ENCODE results near the gene URB1.
"Not testable (repeated sequence)": the region's sequence is repeated elsewhere in the genome, so short reads cannot be mapped to it uniquely, and the experiment has no call there.

Gene URB1

DNA sequence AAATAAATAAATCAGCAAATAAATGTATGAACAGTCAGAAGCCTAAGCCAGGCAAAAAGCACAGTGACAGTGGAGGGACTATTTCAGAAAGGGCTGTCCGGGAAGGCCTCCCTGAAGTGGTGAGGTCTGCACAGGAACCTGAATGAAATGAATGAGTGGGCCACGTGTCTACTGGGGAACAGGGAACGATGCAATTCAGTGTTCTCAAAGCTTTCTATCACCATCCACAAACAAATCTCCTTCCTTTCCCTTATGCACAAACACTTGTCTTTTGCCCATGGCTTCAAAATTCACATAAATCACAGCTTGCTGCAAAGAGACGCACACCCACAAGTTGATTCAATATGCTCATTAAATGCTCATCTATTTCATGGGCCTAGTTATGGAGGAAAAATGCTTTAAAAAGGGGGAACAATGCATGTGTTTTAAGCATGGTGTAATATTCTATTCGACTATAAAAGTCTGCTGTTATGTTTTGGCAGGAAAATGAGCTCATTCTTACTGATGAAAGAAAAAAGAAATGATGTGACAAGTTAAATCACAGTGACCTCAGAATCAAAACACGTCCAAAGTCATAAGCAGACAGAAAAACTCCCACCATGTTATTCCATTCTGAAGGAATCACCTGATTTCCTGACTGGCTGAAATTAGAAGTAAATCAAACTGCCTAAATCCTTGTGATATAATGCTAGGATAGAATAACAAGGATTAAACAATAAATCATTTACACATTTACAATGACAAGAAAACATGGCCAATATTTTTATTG lies 21.6 kb downstream of the URB1 start:
- no peak for DNase-seq (ENCODE audit: low spot score)

DNA sequence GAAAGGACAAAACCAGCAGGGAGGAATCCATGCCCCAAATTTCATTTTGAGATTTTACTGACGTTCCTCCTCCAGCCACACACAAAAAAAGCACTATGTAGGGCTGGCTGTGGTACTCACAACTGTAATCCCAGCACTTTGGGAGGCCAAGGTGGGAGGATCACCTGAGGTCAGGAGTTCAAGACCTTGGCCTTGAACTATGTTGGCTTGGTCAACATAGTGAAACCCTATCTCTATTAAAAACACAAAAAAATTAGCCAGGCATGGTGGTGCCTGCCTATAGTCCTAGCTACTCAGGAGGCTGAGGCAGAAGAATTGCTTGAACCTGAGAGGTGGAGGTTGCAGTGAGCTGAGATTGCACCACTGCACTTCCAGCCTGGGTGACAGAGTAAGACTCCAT lies 23.9 kb downstream of the URB1 start:
- DNase-seq (ENCODE audit: low spot score), result not testable (repeated sequence)

DNA sequence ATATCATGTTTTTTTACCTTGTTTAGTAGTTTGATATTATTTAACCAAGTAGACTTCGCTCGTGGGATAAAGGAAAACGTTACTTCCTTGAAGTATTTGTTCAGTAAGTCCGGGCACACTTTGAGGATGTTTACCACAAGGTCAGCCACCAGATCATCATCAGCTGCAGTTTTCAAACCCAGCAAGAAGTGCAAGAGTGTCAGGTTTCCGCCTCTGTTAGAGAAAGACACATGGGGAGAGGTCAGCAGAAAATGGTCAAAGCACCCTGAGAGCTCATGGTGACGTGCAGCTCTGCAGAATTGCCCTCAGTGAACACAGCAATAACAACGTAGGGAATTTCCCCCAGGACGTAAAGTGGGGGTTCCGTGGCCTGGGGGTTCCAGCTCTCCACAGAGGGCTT lies 24.4 kb downstream of the URB1 start:
- DNase-seq (ENCODE audit: low spot score), result no peak

DNA sequence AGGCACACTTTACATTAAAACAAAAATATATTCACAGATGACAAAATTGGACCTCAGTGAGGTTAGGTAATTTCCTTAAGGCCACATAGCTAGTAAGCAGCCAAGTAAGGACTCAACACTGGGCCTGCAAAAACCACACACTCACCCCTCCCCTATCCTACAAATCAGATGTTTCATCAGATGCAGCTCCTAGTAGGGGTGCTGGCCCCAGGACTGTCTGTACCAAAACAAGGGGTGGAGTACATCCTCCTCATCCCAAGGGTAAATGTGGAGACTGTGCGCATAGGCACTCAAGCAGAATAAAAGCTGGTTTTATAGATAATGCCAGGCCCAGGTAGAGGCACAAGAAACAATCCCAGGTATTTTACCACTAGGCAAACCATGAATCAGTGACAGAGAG lies 25.7 kb downstream of the URB1 start:
- DNase-seq (ENCODE audit: low spot score), result no peak

DNA sequence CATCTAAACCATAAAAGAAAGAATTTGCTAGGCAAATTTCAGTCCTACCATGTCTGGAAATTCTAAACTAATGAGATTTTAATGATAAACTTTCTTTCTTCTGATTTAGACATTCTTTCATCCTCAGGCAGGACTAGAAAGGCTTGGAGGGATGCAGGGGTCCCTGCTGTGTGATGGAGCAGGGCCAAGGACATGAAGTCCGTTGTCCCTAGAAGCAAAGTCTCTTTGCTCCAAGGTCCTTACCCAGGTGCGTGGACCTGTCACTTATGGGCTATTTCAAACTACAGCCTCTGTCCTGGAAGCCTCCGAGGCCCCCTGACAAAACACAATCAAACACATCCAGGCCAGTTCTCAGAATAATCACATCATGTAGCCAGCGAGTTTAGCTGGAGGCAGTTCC lies 26.6 kb downstream of the URB1 start:
- DNase-seq (ENCODE audit: low spot score), result no peak

DNA sequence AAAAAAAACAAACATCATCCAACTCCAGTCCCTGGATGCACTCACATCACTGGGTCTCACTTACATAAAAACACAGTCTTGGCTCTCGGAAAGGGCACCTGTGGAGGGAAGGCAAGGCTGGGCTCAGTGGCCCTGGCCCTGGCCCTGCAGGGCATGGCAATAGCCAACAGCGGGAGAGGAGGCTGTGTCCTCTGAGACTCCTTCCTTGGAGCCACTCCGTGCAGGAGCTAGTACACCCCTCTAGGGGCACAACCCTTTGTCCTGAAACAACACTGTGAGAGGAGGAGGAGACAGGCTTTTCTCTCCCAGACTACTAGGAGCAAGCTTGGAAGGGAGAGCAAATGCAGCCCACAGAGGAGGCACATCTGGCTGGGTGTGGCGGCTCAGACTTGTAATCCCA lies 28.0 kb downstream of the URB1 start:
- DNase-seq (ENCODE audit: low spot score), result no peak

DNA sequence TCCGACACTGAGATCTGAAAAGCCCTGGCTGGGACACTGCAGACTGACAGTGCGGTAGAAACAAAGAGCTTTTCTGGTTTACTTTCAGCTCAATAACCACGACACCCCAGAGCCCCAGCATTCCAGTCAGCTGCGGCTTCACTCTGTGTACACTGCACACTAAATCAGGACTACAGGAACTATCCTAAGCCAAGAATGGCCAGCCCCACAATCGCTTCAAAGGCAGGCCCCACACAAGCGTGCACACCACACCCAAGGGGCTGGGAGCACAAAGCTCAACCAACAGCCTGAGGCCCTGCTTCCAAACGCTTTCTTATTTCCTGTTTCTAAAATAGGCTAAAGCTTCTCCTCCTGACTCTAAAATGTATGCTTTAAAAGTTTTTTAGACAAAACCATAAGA lies 28.4 kb downstream of the URB1 start:
- no peak for DNase-seq (ENCODE audit: low spot score)

DNA sequence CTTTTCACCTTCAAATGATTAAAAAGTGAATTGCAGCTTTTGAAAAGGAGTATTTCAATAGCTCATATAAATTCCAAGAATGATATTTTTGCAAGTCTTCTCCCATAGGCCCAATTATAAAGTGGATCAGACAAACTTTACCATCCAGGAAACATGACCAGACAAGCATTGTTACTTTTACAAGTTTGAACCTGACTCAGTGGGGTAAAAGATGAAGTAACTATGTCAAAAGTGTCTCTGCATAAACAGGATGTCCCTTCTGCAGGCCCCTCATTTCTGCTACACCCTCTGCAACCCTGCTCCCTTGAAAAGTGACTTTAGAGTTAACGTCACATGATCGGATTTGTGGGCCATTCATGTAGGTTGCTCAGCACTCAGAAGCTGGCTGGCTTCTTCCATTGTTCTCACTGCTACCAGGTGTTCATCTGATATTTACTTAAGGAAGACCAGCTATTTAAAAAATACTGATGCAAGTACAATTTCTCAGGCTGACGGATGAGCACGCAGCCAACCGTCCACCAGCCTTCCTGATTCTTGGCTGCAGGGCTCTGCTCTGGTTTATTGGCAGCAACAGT lies 32.3 kb downstream of the URB1 start:
- DNase-seq (ENCODE audit: low spot score), result no peak

DNA sequence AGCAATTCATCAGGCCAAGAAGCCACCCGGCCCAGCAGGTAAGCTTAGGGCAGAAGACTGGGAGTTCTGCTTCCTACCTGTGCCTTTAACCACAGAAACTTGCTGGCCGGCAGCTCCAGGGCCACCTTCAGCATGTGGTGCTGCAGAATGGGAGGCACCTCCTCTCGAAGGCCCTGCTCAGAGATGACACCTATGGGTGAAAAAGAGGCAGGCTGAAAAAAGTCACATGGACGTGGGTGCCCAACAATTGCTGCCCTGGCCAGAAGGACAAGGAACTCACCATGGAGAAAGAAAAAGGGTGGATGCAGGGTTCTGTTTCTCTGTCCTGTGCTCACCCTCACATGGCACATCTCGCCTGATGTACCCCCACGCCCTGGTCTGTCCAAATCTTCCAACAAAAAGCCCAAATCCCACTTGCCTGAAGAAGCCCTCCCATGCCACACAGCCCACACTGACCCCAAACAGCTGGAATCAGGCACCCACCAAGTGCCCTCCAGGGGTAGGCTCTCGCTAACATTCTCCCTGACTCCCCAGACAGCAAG lies 33.0 kb downstream of the URB1 start:
- DNase-seq (ENCODE audit: low spot score), result no peak

DNA sequence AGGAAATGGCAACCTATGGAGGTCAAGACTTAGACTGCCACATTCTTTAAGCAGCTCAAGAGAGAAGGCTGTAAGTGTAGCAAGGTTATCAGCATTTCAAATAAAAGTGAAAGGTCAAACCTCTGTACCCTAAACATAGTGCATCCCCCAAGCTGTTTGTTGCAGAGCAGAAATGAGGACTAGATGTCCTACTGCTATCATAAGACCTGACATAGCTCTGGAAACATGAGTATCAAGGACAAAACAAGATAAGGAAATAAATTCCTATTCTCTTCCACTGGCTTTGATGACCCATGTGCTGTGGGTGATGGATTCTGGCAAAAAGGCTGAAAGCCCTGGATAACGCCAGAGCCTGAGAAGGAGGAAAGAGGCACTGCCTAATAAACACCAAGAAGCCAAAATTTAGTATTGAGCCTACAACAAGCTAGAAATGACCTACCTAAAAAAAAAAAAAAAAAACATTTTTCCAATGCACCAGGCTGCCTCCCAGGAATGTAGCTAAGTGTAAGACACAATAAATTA lies 35.9 kb downstream of the URB1 start:
- no peak for DNase-seq (ENCODE audit: low spot score)

DNA sequence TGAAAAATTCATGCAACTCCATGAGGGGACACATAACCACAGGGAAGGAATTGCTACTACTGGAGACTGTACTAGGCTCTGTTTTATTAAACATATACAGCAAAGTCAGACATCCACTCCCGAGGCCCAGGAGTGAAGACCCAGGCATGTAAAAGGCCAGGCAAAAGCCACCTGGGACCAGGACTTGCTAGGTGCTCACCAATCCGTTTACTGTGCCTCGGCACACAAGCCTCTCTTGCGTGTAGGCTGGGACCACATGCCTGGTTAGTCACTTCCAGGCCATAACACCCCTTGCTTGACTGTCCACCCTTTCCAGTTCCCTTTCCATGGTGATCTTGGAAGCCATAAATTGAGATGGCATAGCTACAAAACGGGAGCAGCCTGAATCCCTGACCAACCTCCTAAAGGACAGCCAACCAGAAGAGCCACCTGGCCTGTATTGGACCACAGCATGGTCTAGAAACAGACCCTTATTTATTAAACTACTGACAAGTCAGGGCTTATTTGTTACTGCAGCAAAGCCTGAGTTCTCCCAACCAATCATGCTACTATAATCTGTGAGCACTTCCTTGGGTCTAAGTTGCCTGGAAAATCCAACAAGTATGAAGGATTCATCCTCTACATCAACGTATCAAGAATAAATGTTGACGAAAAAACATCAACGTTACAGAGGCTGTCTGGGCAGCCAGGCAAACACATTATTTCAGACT lies 39.7 kb downstream of the URB1 start:
- DNase-seq (ENCODE audit: low spot score), result no peak

DNA sequence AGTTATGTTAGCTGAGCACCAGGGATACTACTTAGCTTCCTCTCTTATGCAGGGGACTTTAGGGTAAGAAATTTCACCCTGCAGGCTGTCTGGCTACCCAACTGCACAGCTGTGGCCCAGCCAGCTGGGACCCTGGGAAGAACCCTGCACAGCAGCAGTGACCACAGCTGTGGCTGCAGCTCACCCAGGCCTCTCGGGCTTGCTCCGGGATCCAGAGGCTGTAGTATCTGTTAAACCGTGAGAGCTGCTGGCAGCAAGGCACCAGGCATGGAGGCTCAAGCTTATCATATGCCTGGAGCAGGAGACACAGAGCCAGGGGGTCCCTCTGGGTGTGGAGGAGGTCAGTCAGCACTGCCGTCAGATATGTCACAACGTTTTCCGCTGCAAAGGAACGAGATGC lies 40.3 kb downstream of the URB1 start:
- no peak for DNase-seq (ENCODE audit: low spot score)

DNA sequence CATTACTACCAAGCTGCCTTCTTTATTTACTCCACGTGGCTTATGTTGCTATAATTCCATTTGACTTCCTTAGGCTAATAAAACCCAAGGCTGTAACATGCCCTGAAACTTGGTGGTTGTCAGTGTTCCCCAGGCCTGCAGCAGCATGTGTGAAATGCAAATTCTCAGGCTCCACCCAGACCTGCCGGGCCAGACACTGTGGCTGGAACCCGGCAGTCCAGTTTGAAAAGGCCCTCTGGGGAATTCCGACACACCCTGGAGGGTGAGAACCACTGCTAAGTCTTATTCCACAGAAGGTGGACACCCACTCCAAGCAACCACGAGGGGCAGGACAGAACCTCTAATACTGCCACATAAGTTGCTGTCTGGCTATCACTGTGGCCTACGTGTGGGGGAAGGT lies 41.4 kb downstream of the URB1 start:
- no peak for DNase-seq (ENCODE audit: low spot score)

DNA sequence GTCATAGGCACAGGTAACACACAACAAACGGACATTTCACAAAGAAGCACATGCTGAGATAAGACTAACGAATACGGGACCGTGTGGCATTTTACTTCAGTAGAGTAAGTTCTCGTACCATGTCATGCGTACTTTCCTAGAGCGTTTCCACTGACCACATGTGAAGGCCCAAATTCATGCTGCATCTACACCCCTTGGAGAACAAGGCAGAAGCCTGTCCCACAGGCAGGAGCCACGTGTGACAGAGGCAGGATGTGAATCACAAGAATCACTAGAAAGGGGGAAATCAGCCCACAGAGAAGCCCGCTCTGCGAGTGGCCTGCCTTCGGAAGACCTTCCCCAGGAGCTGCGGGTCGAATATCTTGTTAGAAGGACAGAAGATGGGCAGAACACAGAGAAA lies 41.8 kb downstream of the URB1 start:
- DNase-seq (ENCODE audit: low spot score), result no peak

DNA sequence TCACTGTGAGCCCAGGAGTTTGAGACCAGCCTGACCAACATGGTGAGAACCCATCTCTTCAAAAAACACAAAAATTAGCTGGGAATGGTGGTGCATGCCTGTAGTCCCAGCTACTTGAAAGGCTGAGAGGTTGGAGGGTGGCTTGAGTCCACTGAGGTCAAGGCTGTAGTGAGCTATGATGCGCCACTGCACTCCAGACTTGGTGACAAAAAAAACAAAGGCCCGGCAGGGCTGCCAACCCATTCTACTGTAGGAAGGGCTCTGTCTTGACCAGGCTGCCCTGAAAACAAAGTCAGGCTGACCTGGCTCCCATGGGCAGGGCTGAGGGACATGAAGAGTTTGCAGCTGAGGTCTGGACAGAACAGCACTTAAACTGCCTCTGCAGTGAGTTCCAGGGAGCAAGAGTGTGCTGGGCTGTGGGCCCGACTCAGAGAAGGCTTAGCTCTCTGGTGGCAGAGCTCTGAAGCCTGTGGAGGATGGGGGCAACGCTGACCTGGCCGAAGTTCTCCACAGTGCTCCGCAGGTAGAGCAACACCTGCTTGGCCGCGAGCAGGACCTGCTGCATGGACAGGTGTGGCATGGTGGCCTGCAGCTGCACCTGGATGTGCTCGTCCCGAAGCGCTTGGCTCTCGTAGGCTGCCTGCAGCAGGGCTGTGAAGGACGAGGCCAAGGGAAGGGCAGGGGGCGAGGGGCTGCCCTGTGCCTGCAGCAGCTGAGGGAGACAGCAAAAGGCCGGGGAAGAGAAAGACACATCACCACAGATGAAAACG lies 42.4 kb downstream of the URB1 start:
- no peak for DNase-seq (ENCODE audit: low spot score)

DNA sequence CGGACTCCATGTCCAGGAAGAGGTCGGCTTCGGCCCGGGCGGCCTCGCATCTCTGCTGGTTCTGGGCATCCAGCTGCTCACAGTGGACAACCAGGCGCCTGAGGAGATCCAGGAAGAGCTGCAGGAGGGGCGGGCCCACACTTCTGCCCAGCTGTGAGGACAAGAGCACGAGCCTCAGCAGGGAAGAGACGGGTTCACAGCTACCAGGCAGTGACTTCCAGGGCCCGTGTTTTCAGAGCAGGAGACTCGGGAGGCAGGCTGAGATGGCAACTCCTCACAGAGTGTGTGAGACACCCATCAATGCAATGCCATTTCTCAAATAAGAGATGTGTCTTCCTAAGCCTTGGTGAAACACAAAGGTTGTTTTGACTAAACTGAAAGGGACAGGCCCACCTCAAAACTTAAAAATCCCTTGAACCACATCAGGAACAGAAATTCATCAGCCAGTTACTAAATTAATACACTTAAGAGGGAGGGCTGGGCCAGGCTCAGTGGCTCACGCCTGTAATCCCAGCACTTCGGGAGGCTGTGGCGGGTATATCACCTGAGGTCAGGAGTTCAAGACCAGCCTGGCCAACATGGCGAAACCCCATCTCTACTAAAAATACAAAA lies 43.4 kb downstream of the URB1 start:
- DNase-seq (ENCODE audit: low spot score), result no peak

DNA sequence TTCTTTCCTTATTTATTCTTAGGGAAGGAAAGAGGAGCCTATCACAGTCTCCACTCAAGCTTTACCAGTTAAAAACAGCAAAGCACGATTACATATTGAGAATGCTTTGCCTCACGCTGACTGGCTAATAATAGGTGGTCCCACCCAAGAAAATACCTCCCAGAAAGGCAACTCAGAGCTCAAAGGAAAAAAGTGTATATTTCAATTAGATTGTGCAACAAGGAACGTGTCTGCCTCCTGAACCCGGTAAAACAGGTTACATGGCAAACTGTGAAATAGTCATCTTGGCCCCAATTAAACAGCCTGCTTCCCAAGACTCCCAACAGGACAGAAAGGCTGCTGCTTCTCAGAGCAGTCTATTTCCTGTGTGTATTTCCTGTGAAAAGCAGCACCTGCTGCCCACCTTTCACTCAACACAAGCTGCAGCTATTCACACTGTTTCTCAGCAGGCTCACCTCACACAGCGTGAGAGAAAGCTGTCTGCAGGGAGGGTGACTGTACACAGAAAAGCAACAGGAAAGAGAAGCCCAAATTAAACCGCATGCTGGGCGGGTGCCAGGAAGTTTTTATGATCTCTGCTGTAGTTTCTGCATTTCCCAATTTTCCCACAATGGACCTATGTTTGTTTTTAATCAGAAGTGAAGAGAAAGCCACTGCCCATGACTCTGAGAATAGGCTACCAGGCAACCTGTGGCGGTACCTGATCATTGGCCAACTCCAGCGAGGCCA lies 44.0 kb downstream of the URB1 start:
- DNase-seq (ENCODE audit: low spot score), result no peak

DNA sequence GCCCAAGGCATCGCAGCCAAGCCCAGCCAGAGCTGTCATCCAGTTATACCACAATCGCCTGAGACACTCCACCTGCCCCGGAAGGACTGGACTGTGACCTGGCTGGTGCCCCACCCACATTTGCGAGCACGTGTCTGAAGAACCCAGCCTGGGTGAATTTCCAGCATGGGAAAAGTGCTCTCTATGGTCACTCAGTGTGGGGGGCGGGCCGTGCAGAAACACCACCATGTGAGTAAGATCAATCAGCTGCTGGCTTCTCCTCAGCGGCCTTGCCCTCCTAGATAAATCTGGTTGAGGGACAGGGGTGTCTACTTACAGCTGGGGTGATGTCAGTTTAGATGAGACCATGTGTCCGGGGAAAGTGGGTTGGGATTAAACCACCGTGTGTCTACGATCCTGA lies 44.8 kb downstream of the URB1 start:
- DNase-seq (ENCODE audit: low spot score), result no peak

DNA sequence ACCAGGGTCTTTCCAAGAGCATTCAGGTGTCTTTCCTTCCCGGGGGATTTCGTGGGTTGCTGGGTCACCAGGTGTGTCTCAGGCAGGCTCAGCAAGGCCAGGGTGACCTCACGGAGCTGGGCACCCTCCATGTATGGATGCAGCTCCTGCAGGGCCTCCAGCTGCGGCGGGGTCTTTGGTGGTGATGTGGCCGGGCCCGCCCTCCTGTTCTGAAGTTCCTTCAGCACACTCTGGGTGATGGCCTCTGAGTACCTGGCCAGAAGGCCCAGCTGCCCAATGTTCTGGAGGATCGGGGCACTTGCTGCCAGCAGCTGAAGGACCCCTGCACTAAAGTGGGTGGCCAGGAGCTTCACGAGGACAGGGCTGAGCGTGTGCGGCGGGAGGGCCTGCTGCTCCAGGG lies 45.5 kb downstream of the URB1 start:
- DNase-seq (ENCODE audit: low spot score), result no peak

DNA sequence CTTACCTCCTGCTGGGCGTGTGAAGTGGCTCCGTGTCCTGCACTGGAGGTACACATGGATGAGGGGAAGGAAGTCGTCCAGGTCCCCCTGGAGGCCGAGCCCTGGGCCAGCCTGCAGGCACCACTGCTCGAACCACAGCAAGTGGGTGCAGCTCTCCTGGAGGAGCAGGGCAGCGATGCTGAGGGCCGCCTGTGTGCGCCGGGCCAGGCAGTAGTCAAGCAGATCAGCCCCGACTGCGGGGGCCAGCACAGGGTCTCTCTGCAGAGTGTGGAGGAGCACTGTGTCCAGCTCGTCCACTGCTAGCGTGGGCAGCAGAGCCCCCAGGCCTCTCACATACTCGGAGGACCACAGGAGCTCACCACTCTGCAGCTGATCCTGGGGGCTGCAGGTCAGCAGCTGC lies 45.9 kb downstream of the URB1 start:
- DNase-seq (ENCODE audit: low spot score), result no peak

All from LoVo (cell line).